CD14-positive monocyte (primary cell): Measurements from ENCODE around the gene GALNTL6. TPM values are rescaled to one million over a fixed set of nuclear protein-coding genes. Genes with fewer than 3 reads are reported as not detected.
A peak's percentile ranks its signal among the peaks of the same experiment; 100 is the strongest.

ENCODE experiments used
- DNase-seq, 3 donors: peaks; one replicate each; pipeline ENCODE4 v3.0.0-alpha.2; 2011 to 2022
- H2AFZ ChIP-seq: 2 replicates; pipeline ENCODE4 v1.6.0; 2012; ENCODE audit warnings: mild to moderate bottlenecking, low read depth, low read length, inconsistent platforms; ENCODE audit not compliant: insufficient read depth, poor library complexity, severe bottlenecking
- H3K27ac ChIP-seq, 2 donors: 1 replicate in 1 of 2; 2 replicates in 1 of 2; pipeline ENCODE4 v1.5.1; 2012 to 2013; ENCODE audit warnings: low read length in 2 of 2, control low read depth in 1 of 2, inconsistent platforms in 1 of 2, low read depth in 1 of 2, mild to moderate bottlenecking in 1 of 2
- H3K27me3 ChIP-seq, 2 donors: one replicate each; pipeline versions ENCODE4 v1.6.0 to v1.6.1; 2011 to 2013; ENCODE audit warnings: low read length in 2 of 2; ENCODE audit not compliant: control insufficient read depth in 2 of 2, insufficient read depth in 2 of 2
- H3K36me3 ChIP-seq, 2 donors: replicated peaks in 1 of 2; 1 replicate in 1 of 2; 2 replicates in 1 of 2; pipeline versions ENCODE4 v1.5.1 to v1.6.1; 2012 to 2013; ENCODE audit warnings: low read length in 2 of 2, control low read depth in 1 of 2, inconsistent platforms in 1 of 2, mild to moderate bottlenecking in 1 of 2; ENCODE audit not compliant: insufficient read depth in 2 of 2, control insufficient read depth in 1 of 2
- H3K4me1 ChIP-seq, 2 donors: 1 replicate in 1 of 2; 2 replicates in 1 of 2; pipeline versions ENCODE4 v1.5.1 to v1.6.1; 2012 to 2013; ENCODE audit warnings: low read length in 2 of 2, control low read depth in 1 of 2, inconsistent platforms in 1 of 2, mild to moderate bottlenecking in 1 of 2, moderate library complexity in 1 of 2; ENCODE audit not compliant: insufficient read depth in 2 of 2, control insufficient read depth in 1 of 2
- H3K4me2 ChIP-seq: replicated peaks from 2 replicates; pipeline ENCODE3; 2012; ENCODE audit warnings: low read length, moderate library complexity, mild to moderate bottlenecking; ENCODE audit not compliant: poor library complexity, severe bottlenecking; ENCODE audit errors: extremely low read depth
- H3K4me3 ChIP-seq, 3 experiments: fragments of 200-600 bp in 1 of 3; sonication (generic) in 1 of 3; replicated peaks in 1 of 3; 1 replicate in 2 of 3; 2 replicates in 1 of 3; pipeline ENCODE4 v1.5.1; 2011 to 2013; ENCODE audit warnings: low read length in 3 of 3, mild to moderate bottlenecking in 3 of 3, control low read depth in 2 of 3, low read depth in 2 of 3, inconsistent platforms in 1 of 3, moderate library complexity in 1 of 3
- H3K79me2 ChIP-seq: 2 replicates; pipeline ENCODE4 v1.6.0; 2012; ENCODE audit warnings: mild to moderate bottlenecking, control low read depth, inconsistent platforms, low read length, moderate library complexity; ENCODE audit not compliant: insufficient read depth
- H3K9ac ChIP-seq: 2 replicates; pipeline ENCODE4 v1.6.0; 2017; ENCODE audit warnings: low read length, mild to moderate bottlenecking; ENCODE audit not compliant: insufficient read depth, poor library complexity, severe bottlenecking
- H3K9me3 ChIP-seq, 2 donors: replicated peaks in 1 of 2; 1 replicate in 1 of 2; 2 replicates in 1 of 2; pipeline versions ENCODE4 v1.5.1 to v1.6.1; 2012 to 2013; ENCODE audit warnings: low read length in 2 of 2, control low read depth in 1 of 2; ENCODE audit not compliant: control insufficient read depth in 1 of 2, insufficient read depth in 1 of 2
- H4K20me1 ChIP-seq: 2 replicates; pipeline ENCODE4 v1.6.0; 2012; ENCODE audit warnings: mild to moderate bottlenecking, low read length, control low read depth, moderate library complexity; ENCODE audit not compliant: insufficient read depth
- H3K27ac Mint-ChIP-seq, 7 donors: one replicate each; pipeline ENCODE4 v1.8.0; 2020; ENCODE audit warnings: mild to moderate bottlenecking in 7 of 7, mixed read lengths in 7 of 7, moderate library complexity in 6 of 7, inconsistent platforms in 2 of 7
- H3K27me3 Mint-ChIP-seq, 3 donors: one replicate each; pipeline ENCODE4 v1.8.0; 2021 to 2022; ENCODE audit warnings: low read depth in 3 of 3, mild to moderate bottlenecking in 3 of 3, mixed read lengths in 3 of 3, moderate library complexity in 3 of 3, inconsistent platforms in 1 of 3
- H3K36me3 Mint-ChIP-seq, 2 donors: one replicate each; pipeline ENCODE4 v1.8.0; 2020; ENCODE audit warnings: mixed read lengths in 2 of 2, inconsistent platforms in 1 of 2, mild to moderate bottlenecking in 1 of 2
- H3K4me1 Mint-ChIP-seq: one replicate; pipeline ENCODE4 v1.8.0; 2020; ENCODE audit warnings: mild to moderate bottlenecking, mixed read lengths
- H3K4me3 Mint-ChIP-seq, 2 donors: one replicate each; pipeline ENCODE4 v1.8.0; 2020; ENCODE audit warnings: mild to moderate bottlenecking in 2 of 2, mixed read lengths in 2 of 2, moderate library complexity in 1 of 2
- H3K9me3 Mint-ChIP-seq, 7 donors: one replicate each; pipeline ENCODE4 v1.8.0; 2020 to 2022; ENCODE audit warnings: mixed read lengths in 7 of 7, mild to moderate bottlenecking in 6 of 7, moderate library complexity in 6 of 7, inconsistent platforms in 2 of 7
- WGBS: methylation state at CpG from one replicate; pipeline ENCODE4 v1.1.5; 2013; ENCODE audit warnings: missing lambda C conversion rate; ENCODE audit not compliant: insufficient coverage; 5-methylcytosine and 5-hydroxymethylcytosine counted together
- intact Hi-C, 2 donors: fragments of 100-400 bp; cut with micrococcal nuclease; formaldehyde crosslinking; loops; one replicate each; pipeline versions ENCODE4 v1.15.0 to v1.15.1; 2023
- polyA plus RNA-seq, 3 donors: library from polyadenylated mRNA; depleted of rRNA in 1 of 3; unstranded in 2 of 3; stranded (reverse) in 1 of 3; fragments of 300-500 nt in 2 of 3; fragments of >200 nt in 1 of 3; fragmentation: Illumina TruSeq in 2 of 3; gene quantifications; 1 replicate in 2 of 3; 2 replicates in 1 of 3; pipeline ENCODE4 v1.2.3, GENCODE V29; 2012 to 2021
- TF ChIP-seq, protein P1 (sequence below): fragments of 200-600 bp; IDR thresholded peaks from one replicate; pipeline ENCODE4 v1.8.0; 2022; ENCODE audit warnings: antibody characterized with exemption, mild to moderate bottlenecking

The GALNTL6 gene
- polyA plus RNA-seq, 3 donors, result 0.05 TPM; not detected in 2

DNA sequence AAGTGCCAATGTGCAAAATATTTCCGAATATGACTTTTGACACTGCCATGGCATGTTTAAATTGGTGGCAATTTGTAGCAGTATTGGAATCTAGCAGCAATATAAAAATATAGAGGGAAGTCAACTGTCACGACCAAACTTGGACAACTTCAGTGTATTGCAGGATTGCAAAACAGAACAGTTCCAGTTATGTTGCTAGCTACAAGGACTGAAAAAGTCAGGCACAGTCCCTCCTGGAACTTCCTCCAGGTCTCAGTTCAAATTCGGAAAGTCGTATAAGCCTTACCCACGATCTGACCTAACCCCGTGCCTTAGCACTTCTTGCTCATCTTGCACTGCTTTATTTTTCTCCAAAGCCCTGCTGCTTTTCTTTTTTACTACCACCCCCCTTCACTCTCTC is 965.4 kb downstream of the GALNTL6 start:
- H3K9me3 Mint-ChIP-seq, result peaks cover 0 to 3% (median 0%) of the 10 kb centered on the region in 7 donors
- Histone ChIP-seq H3K27me3 (no peaks in the 10 kb centered on the region), H3K4me3 (peak overlapping the region in 1 of 3 experiments; percentile 38), H4K20me1 (no peaks in the 10 kb centered on the region), H3K9me3 (no peaks in the 10 kb centered on the region), H2AFZ (no peak overlapping the region), H3K4me2 (peak overlapping the region; percentile 49), H3K79me2 (no peaks in the 10 kb centered on the region), H3K9ac (no peak overlapping the region), H3K27ac (peak overlapping the region in 1 of 2 donors; percentile 65), H3K4me1 (peaks cover 29 to 39% of the 10 kb centered on the region in 2 donors), H3K36me3 (no peaks in the 10 kb centered on the region)
- intact Hi-C loops, result no loop called here
- 27% methylated on average over 6 of the region's 6 CpGs for WGBS
- peak overlapping the region in 5 of 7 donors; percentile 56 to 80 (median 63) for H3K27ac Mint-ChIP-seq
- peak in 2 of 3 donors; percentile 9 to 29 for DNase-seq
- H3K36me3 Mint-ChIP-seq, result no peaks in the 10 kb centered on the region
- TF ChIP-seq, protein P1, sequence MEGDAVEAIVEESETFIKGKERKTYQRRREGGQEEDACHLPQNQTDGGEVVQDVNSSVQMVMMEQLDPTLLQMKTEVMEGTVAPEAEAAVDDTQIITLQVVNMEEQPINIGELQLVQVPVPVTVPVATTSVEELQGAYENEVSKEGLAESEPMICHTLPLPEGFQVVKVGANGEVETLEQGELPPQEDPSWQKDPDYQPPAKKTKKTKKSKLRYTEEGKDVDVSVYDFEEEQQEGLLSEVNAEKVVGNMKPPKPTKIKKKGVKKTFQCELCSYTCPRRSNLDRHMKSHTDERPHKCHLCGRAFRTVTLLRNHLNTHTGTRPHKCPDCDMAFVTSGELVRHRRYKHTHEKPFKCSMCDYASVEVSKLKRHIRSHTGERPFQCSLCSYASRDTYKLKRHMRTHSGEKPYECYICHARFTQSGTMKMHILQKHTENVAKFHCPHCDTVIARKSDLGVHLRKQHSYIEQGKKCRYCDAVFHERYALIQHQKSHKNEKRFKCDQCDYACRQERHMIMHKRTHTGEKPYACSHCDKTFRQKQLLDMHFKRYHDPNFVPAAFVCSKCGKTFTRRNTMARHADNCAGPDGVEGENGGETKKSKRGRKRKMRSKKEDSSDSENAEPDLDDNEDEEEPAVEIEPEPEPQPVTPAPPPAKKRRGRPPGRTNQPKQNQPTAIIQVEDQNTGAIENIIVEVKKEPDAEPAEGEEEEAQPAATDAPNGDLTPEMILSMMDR, result no peak
- peak overlapping the region in 1 of 2 donors; percentile 80 for H3K4me3 Mint-ChIP-seq
- H3K4me1 Mint-ChIP-seq, result peaks cover 32% of the 10 kb centered on the region
- no peaks in the 10 kb centered on the region for H3K27me3 Mint-ChIP-seq

DNA sequence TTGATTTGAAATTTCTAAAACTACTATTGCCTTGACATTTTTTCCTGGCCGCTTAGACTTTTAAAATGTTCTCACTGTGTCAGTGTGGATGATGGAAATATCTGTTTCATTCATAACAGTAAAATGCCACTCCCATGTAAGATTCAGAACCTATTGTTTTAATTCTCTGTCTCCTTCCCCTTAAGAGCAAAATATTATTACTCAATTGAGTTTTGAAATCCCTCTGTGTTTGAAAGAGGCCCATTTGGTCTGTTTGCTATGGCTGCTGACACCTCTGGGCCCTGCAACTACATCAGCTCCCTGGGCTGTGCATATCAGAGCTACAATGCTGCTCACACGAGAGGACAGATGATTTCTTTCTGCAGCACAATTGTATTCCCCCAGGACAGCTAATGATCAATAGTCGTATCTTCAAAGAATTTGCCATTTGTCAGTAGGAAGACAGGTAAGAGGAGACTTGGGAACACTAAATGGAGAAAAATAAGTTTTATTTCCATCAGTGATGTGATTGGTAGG is 967.4 kb downstream of the GALNTL6 start:
- H3K4me2 ChIP-seq, result peak overlapping the region; percentile 39
- no peak overlapping the region for H3K9ac ChIP-seq
- H3K79me2 ChIP-seq, result no peaks in the 10 kb centered on the region
- Mint-ChIP-seq H3K27ac (peak overlapping the region in 6 of 7 donors; percentile 61 to 89 (median 80)), H3K27me3 (no peaks in the 10 kb centered on the region), H3K9me3 (peaks cover 0 to 2% (median 0%) of the 10 kb centered on the region in 7 donors), H3K4me3 (peak overlapping the region; percentile 12 to 76), H3K4me1 (peaks cover 40% of the 10 kb centered on the region), H3K36me3 (no peaks in the 10 kb centered on the region)
- H3K4me3 ChIP-seq, result peak overlapping the region in 1 of 3 experiments; percentile 25
- H4K20me1 ChIP-seq, result no peaks in the 10 kb centered on the region
- H3K36me3 ChIP-seq, result no peaks in the 10 kb centered on the region
- H3K9me3 ChIP-seq, result no peaks in the 10 kb centered on the region
- peaks cover 33 to 49% of the 10 kb centered on the region in 2 donors for H3K4me1 ChIP-seq
- peak overlapping the region in 1 of 2 donors; percentile 34 for H3K27ac ChIP-seq
- no peak overlapping the region for H2AFZ ChIP-seq
- no CpG with 5 or more reads among the region's 3 CpGs for WGBS
- DNase-seq, result peak in 2 of 3 donors; percentile 21 to 48
- TF ChIP-seq, protein P1, result no peak
- H3K27me3 ChIP-seq, result no peaks in the 10 kb centered on the region
- intact Hi-C loops, result no loop called here
